ENCODE data around the gene HSPA12A.

The HSPA12A gene

GRCh38 chr10:116752969-116753665 is 10.8 kb upstream of the HSPA12A start:
- Histone ChIP-seq H4K8ac (ENCODE audit: low read depth, low read length) (no peak overlapping the region), H2BK120ac (ENCODE audit: insufficient read depth, low read length, poor library complexity) (no peak overlapping the region), H3K18ac (ENCODE audit: low read length) (no peak overlapping the region), H3K79me2 (ENCODE audit: control insufficient read depth, insufficient read depth, low read length, poor library complexity) (no peaks in the 10 kb centered on the region), H3K27ac (ENCODE audit: low read depth, low read length) (no peak overlapping the region), H4K12ac (ENCODE audit: low read depth, low read length) (no peak overlapping the region), H3K36me3 (ENCODE audit: control insufficient read depth in 1 of 2, insufficient read depth in 2 of 2, low read length in 2 of 2) (no peaks in the 10 kb centered on the region), H3K79me1 (ENCODE audit: low read length) (no peaks in the 10 kb centered on the region), H3K4me2 (ENCODE audit: low read length) (no peak overlapping the region), H2AK5ac (ENCODE audit: low read length) (no peak overlapping the region), H3K9ac (ENCODE audit: low read length) (no peak overlapping the region), H3K9me3 (ENCODE audit: insufficient read depth, low read depth, low read length) (peaks cover 2% of the 10 kb centered on the region), H3K27me3 (ENCODE audit: insufficient read depth, low read length) (no peaks in the 10 kb centered on the region), H3K4me1 (ENCODE audit: control insufficient read depth in 1 of 2, insufficient read depth in 2 of 2, low read length in 2 of 2) (no peaks in the 10 kb centered on the region), H3K14ac (ENCODE audit: low read length) (no peak overlapping the region), H3K4ac (ENCODE audit: low read depth, low read length) (no peak overlapping the region), H2BK12ac (ENCODE audit: low read length) (no peak overlapping the region), H2BK5ac (ENCODE audit: low read depth, low read length, poor library complexity) (no peak overlapping the region), H3K4me3 (ENCODE audit: low read depth, low read length) (no peak overlapping the region), H4K91ac (ENCODE audit: low read depth, low read length) (no peak overlapping the region), H2AFZ (ENCODE audit: insufficient read depth, low read length, poor library complexity) (no peak overlapping the region), H3K23ac (ENCODE audit: low read length) (no peak overlapping the region)
- no peak for DNase-seq
- WGBS (ENCODE audit: extremely low coverage, insufficient coverage, insufficient read length), result no CpG with 5 or more reads among the region's 4 CpGs

DNA sequence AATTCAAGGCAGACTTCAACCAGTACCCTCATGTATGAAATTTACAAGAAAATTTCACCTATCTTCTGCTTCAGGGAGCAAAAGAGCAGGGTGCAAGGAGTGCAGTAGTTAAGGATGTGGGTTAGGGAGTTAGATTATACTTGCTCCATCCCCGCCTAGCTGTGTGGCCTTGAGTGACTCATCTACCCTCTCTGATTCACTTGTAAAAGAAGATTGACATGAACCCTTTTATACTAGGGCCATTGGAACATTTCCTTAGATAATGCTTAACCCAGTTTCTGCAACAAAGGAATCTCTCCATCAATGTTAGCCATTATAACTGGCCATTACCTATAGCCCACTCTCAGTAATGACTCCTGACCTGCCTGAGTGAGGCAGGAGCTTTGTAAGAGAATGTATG is 10.2 kb upstream of the HSPA12A start:
- no peak overlapping the region for H2BK12ac ChIP-seq (ENCODE audit: low read length)
- H3K4me3 ChIP-seq (ENCODE audit: low read depth, low read length), result no peak overlapping the region
- no peak overlapping the region for H3K18ac ChIP-seq (ENCODE audit: low read length)
- no peaks in the 10 kb centered on the region for H3K27me3 ChIP-seq (ENCODE audit: insufficient read depth, low read length)
- H3K9ac ChIP-seq (ENCODE audit: low read length), result no peak overlapping the region
- H3K79me2 ChIP-seq (ENCODE audit: control insufficient read depth, insufficient read depth, low read length, poor library complexity), result no peaks in the 10 kb centered on the region
- no peaks in the 10 kb centered on the region for H3K36me3 ChIP-seq (ENCODE audit: control insufficient read depth in 1 of 2, insufficient read depth in 2 of 2, low read length in 2 of 2)
- DNase-seq, result no peak
- no peak overlapping the region for H2BK5ac ChIP-seq (ENCODE audit: low read depth, low read length, poor library complexity)
- no peak overlapping the region for H2AFZ ChIP-seq (ENCODE audit: insufficient read depth, low read length, poor library complexity)
- peaks cover 2% of the 10 kb centered on the region for H3K9me3 ChIP-seq (ENCODE audit: insufficient read depth, low read depth, low read length)
- H2BK120ac ChIP-seq (ENCODE audit: insufficient read depth, low read length, poor library complexity), result no peak overlapping the region
- H2AK5ac ChIP-seq (ENCODE audit: low read length), result no peak overlapping the region
- no peaks in the 10 kb centered on the region for H3K79me1 ChIP-seq (ENCODE audit: low read length)
- H3K4me1 ChIP-seq (ENCODE audit: control insufficient read depth in 1 of 2, insufficient read depth in 2 of 2, low read length in 2 of 2), result no peaks in the 10 kb centered on the region
- no peak overlapping the region for H3K23ac ChIP-seq (ENCODE audit: low read length)
- no peak overlapping the region for H3K4ac ChIP-seq (ENCODE audit: low read depth, low read length)
- no peak overlapping the region for H4K91ac ChIP-seq (ENCODE audit: low read depth, low read length)
- WGBS (ENCODE audit: extremely low coverage, insufficient coverage, insufficient read length), result no CpG with 5 or more reads among the region's 1 CpG
- no peak overlapping the region for H3K14ac ChIP-seq (ENCODE audit: low read length)
- no peak overlapping the region for H3K4me2 ChIP-seq (ENCODE audit: low read length)
- H4K8ac ChIP-seq (ENCODE audit: low read depth, low read length), result no peak overlapping the region
- no peak overlapping the region for H3K27ac ChIP-seq (ENCODE audit: low read depth, low read length)
- no peak overlapping the region for H4K12ac ChIP-seq (ENCODE audit: low read depth, low read length)

- no peak overlapping the region for H2AK5ac ChIP-seq (ENCODE audit: low read length)
- H3K9me3 ChIP-seq (ENCODE audit: insufficient read depth, low read depth, low read length), result peaks cover 4% of the 10 kb centered on the region
- H3K18ac ChIP-seq (ENCODE audit: low read length), result no peak overlapping the region
- H2BK12ac ChIP-seq (ENCODE audit: low read length), result no peak overlapping the region
- H4K12ac ChIP-seq (ENCODE audit: low read depth, low read length), result no peak overlapping the region
- no peaks in the 10 kb centered on the region for H3K4me1 ChIP-seq (ENCODE audit: control insufficient read depth in 1 of 2, insufficient read depth in 2 of 2, low read length in 2 of 2)
- no peak overlapping the region for H3K9ac ChIP-seq (ENCODE audit: low read length)
- no peak overlapping the region for H3K27ac ChIP-seq (ENCODE audit: low read depth, low read length)
- H3K36me3 ChIP-seq (ENCODE audit: control insufficient read depth in 1 of 2, insufficient read depth in 2 of 2, low read length in 2 of 2), result no peaks in the 10 kb centered on the region
- WGBS (ENCODE audit: extremely low coverage, insufficient coverage, insufficient read length), result no CpG with 5 or more reads among the region's 1 CpG
- no peak overlapping the region for H2AFZ ChIP-seq (ENCODE audit: insufficient read depth, low read length, poor library complexity)
- no peak overlapping the region for H4K8ac ChIP-seq (ENCODE audit: low read depth, low read length)
- no peak overlapping the region for H3K4me3 ChIP-seq (ENCODE audit: low read depth, low read length)
- no peak overlapping the region for H3K14ac ChIP-seq (ENCODE audit: low read length)
- H2BK120ac ChIP-seq (ENCODE audit: insufficient read depth, low read length, poor library complexity), result no peak overlapping the region
- H3K4ac ChIP-seq (ENCODE audit: low read depth, low read length), result no peak overlapping the region
- no peaks in the 10 kb centered on the region for H3K79me2 ChIP-seq (ENCODE audit: control insufficient read depth, insufficient read depth, low read length, poor library complexity)
- no peak overlapping the region for H2BK5ac ChIP-seq (ENCODE audit: low read depth, low read length, poor library complexity)
- no peak overlapping the region for H3K23ac ChIP-seq (ENCODE audit: low read length)
- no peaks in the 10 kb centered on the region for H3K79me1 ChIP-seq (ENCODE audit: low read length)
- H3K4me2 ChIP-seq (ENCODE audit: low read length), result no peak overlapping the region
- H4K91ac ChIP-seq (ENCODE audit: low read depth, low read length), result no peak overlapping the region
- peaks cover 5% of the 10 kb centered on the region for H3K27me3 ChIP-seq (ENCODE audit: insufficient read depth, low read length)
- DNase-seq, result no peak
These were observed 6.1 kb upstream of the HSPA12A start for GRCh38 chr10:116748471-116748870.

DNA sequence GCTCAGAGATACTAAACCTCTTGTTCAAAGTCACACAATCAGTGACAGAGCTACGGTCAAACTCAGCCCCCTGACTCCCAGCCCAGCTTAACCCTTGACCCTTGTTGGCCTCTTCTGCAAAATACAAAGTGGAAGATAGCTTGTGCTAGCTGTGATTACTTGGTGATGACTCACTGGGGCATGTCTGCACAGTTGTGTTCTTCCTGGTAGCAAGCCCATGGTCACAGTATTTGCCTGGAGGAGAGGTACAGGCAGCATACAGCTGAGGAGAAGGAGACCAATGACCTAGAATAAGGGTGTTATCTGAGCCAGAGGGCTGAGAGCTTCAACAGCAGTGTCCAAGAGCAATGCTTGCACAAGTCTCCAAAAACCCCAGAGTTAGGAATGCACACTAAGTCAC is 5.7 kb upstream of the HSPA12A start:
- Histone ChIP-seq H3K9ac (ENCODE audit: low read length) (no peak overlapping the region), H3K9me3 (ENCODE audit: insufficient read depth, low read depth, low read length) (peaks cover 4% of the 10 kb centered on the region), H2AK5ac (ENCODE audit: low read length) (no peak overlapping the region), H3K4me1 (ENCODE audit: control insufficient read depth in 1 of 2, insufficient read depth in 2 of 2, low read length in 2 of 2) (peaks cover 2 to 3% of the 10 kb centered on the region in 2 experiments), H3K4me3 (ENCODE audit: low read depth, low read length) (no peak overlapping the region), H4K12ac (ENCODE audit: low read depth, low read length) (no peak overlapping the region), H2BK5ac (ENCODE audit: low read depth, low read length, poor library complexity) (no peak overlapping the region), H3K79me2 (ENCODE audit: control insufficient read depth, insufficient read depth, low read length, poor library complexity) (no peaks in the 10 kb centered on the region), H3K27ac (ENCODE audit: low read depth, low read length) (no peak overlapping the region), H3K79me1 (ENCODE audit: low read length) (no peaks in the 10 kb centered on the region), H3K23ac (ENCODE audit: low read length) (no peak overlapping the region), H2BK120ac (ENCODE audit: insufficient read depth, low read length, poor library complexity) (no peak overlapping the region), H3K4me2 (ENCODE audit: low read length) (no peak overlapping the region), H3K36me3 (ENCODE audit: control insufficient read depth in 1 of 2, insufficient read depth in 2 of 2, low read length in 2 of 2) (no peaks in the 10 kb centered on the region), H3K18ac (ENCODE audit: low read length) (no peak overlapping the region), H3K27me3 (ENCODE audit: insufficient read depth, low read length) (peaks cover 8% of the 10 kb centered on the region), H3K14ac (ENCODE audit: low read length) (no peak overlapping the region), H4K8ac (ENCODE audit: low read depth, low read length) (no peak overlapping the region), H3K4ac (ENCODE audit: low read depth, low read length) (no peak overlapping the region), H4K91ac (ENCODE audit: low read depth, low read length) (no peak overlapping the region), H2AFZ (ENCODE audit: insufficient read depth, low read length, poor library complexity) (no peak overlapping the region), H2BK12ac (ENCODE audit: low read length) (no peak overlapping the region)
- peak; percentile 4 to 29 for DNase-seq
- no CpG with 5 or more reads among the region's 1 CpG for WGBS (ENCODE audit: extremely low coverage, insufficient coverage, insufficient read length)
